Esophagus squamous epithelium (tissue), 5 donors: Measurements from ENCODE around the gene TMEM170A. TPM values are rescaled to one million over a fixed set of nuclear protein-coding genes. Genes with fewer than 3 reads are reported as not detected.

Source experiments
- DNase-seq: peaks from one replicate; lab custom pipeline; 2025; lab: John Stamatoyannopoulos, UW
- H3K27ac ChIP-seq, 4 donors: fragments of 200-600 bp; sonication (generic); one replicate each; pipeline ENCODE4 v1.5.1; 2016 to 2019; ENCODE audit warnings: mild to moderate bottlenecking in 1 of 4
- H3K27me3 ChIP-seq, 4 donors: fragments of 200-600 bp; sonication (generic); 1 replicate in 3 of 4; 2 replicates in 1 of 4; pipeline versions ENCODE4 v1.5.1 to v1.6.0; 2017 to 2021; ENCODE audit warnings: antibody characterized with exemption in 1 of 4
- H3K36me3 ChIP-seq, 3 donors: fragments of 200-600 bp; sonication (generic); one replicate each; pipeline ENCODE4 v1.5.1; 2016 to 2019
- H3K4me1 ChIP-seq, 3 donors: fragments of 200-600 bp; sonication (generic); one replicate each; pipeline ENCODE4 v1.5.1; 2017 to 2019
- H3K4me3 ChIP-seq, 4 donors: fragments of 200-600 bp; sonication (generic); 1 replicate in 3 of 4; 2 replicates in 1 of 4; pipeline ENCODE4 v1.5.1; 2016 to 2019; ENCODE audit warnings: mild to moderate bottlenecking in 2 of 4, moderate library complexity in 1 of 4
- H3K9me3 ChIP-seq, 3 donors: fragments of 200-600 bp; sonication (generic); one replicate each; pipeline ENCODE4 v1.5.1; 2016 to 2019
- POLR2A ChIP-seq, 4 donors: fragments of 450-650 bp; IDR thresholded peaks; one replicate each; pipeline ENCODE4 v1.6.1; 2017; ENCODE audit warnings: antibody characterized with exemption in 4 of 4, mild to moderate bottlenecking in 4 of 4, moderate library complexity in 3 of 4
- WGBS, 2 donors: methylation state at CpG; one replicate each; pipeline ENCODE4 v1.1.5; 2018; 5-methylcytosine and 5-hydroxymethylcytosine counted together
- intact Hi-C: fragments of 100-400 bp; cut with DNase I; formaldehyde crosslinking; loops from one replicate; pipeline ENCODE4 v1.15.0; 2022
- small RNA-seq, 4 donors: library from RNA; depleted of rRNA; stranded (forward); fragments of <200 nt; gene quantifications; one replicate each; pipeline ENCODE3, GENCODE V24; 2016
- total RNA-seq, 4 donors: library from RNA; depleted of rRNA; stranded (reverse); fragments of >200 nt; gene quantifications; one replicate each; pipeline ENCODE4 v1.1.0, GENCODE V29; 2016
- TF ChIP-seq, protein P1 (sequence below), 6 experiments: fragments of 450-650 bp in 4 of 6; fragments of 200-600 bp in 2 of 6; sonication (generic) in 2 of 6; IDR thresholded peaks; one replicate each; pipeline ENCODE4 v1.5.1; 2016 to 2019; ENCODE audit warnings: antibody characterized with exemption in 6 of 6, mild to moderate bottlenecking in 4 of 6, moderate library complexity in 4 of 6
- donor health status: DM: yes; HTN: yes; CAD: no.

Gene TMEM170A
- total RNA-seq, 4 donors from 2014 or later: 11.6 to 19.8 (median 14.6) TPM

DNA sequence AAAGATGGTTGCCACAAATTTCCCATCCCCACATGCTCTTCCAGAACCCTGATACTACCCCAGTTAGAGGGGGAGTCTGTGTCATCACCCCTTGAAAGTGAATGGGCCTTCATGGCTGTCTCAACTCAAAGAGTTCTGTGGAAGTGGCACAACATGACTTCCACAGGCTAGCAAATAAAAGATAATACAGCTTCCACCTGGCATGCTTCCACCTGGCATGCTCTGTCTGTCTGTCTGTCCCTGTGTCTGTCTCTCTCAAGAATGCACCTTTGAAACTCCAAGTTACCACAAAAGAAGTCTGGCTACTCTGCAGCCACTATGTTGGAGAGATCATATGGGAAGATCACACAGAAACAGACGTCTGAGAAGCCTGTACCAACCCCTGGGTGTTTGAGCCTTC is 66.2 kb downstream of the TMEM170A start:
- no peaks in the 10 kb centered on the region for H3K27me3 ChIP-seq
- no peak overlapping the region for H3K4me3 ChIP-seq
- TF ChIP-seq POLR2A (IDR thresholded peaks at IDR 0.05): no peak
- TF ChIP-seq, protein P1, sequence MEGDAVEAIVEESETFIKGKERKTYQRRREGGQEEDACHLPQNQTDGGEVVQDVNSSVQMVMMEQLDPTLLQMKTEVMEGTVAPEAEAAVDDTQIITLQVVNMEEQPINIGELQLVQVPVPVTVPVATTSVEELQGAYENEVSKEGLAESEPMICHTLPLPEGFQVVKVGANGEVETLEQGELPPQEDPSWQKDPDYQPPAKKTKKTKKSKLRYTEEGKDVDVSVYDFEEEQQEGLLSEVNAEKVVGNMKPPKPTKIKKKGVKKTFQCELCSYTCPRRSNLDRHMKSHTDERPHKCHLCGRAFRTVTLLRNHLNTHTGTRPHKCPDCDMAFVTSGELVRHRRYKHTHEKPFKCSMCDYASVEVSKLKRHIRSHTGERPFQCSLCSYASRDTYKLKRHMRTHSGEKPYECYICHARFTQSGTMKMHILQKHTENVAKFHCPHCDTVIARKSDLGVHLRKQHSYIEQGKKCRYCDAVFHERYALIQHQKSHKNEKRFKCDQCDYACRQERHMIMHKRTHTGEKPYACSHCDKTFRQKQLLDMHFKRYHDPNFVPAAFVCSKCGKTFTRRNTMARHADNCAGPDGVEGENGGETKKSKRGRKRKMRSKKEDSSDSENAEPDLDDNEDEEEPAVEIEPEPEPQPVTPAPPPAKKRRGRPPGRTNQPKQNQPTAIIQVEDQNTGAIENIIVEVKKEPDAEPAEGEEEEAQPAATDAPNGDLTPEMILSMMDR (IDR thresholded peaks at IDR 0.05): no peak
- peaks cover 0 to 21% (median 13%) of the 10 kb centered on the region in 3 donors for H3K4me1 ChIP-seq
- no peak for DNase-seq
- intact Hi-C loops: no loop called here
- peaks cover 0 to 28% (median 3%) of the 10 kb centered on the region in 3 donors for H3K36me3 ChIP-seq
- H3K27ac ChIP-seq: no peak overlapping the region
- WGBS, 2 donors: no CpG with 5 or more reads among the region's 1 CpG
- no peaks in the 10 kb centered on the region for H3K9me3 ChIP-seq

DNA sequence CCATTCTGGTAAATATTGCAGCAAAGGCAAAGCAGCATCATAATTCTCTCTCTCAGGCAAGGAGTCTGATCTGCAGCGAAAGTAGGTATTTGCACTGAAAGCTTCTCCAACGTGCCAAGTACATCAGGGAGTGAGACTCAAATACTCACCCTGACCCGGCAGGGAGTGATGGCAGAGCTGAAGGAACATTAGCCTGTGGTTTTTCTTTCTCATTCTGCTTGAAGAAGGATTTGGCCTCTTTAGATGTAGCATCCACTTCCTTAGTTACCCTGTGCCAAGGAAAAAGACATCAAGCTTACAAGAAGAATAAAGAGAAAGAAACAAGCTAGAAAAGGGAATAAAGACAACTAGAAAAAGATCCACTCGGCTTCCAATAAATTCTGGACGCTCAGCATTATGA is 69.5 kb downstream of the TMEM170A start:
- DNase-seq: no peak
- TF ChIP-seq POLR2A (IDR thresholded peaks at IDR 0.05): no peak
- TF ChIP-seq, protein P1 (IDR thresholded peaks at IDR 0.05): no peak
- Histone ChIP-seq H3K36me3 (peaks cover 3 to 59% (median 6%) of the 10 kb centered on the region in 3 donors), H3K9me3 (no peaks in the 10 kb centered on the region), H3K4me3 (no peak overlapping the region), H3K4me1 (peaks cover 0 to 9% (median 0%) of the 10 kb centered on the region in 3 donors), H3K27ac (no peak overlapping the region), H3K27me3 (no peaks in the 10 kb centered on the region)
- 72 to 94% methylated on average over 5 of the region's 5 CpGs for WGBS, 2 donors
- intact Hi-C loops: no loop called here

Small RNA genes within 50 kb of the gene (small RNA-seq; reads per million reads assigned to genes)
- 0 reads per million in 4 donors for gene RF00598

Other genes with a start within 250 kb of the TMEM170A start
- gene CTRB1, start 245.7 kb downstream of the TMEM170A start, total RNA-seq: not detected
- gene BCAR1, start 213.1 kb downstream of the TMEM170A start, total RNA-seq: 10 to 100 TPM; 26.8 to 51.9 (median 32.1) TPM
- gene CFDP1, start 31.2 kb downstream of the TMEM170A start, total RNA-seq: 10 to 100 TPM; 32.8 to 55.8 (median 45.7) TPM
- gene CHST6, start 30.8 kb upstream of the TMEM170A start, total RNA-seq: 1 to 10 TPM in 3 of 4 donors, under 1 TPM in 1; 0.97 to 6.9 (median 4.2) TPM
- under 1 TPM in 1 of 4 donors, not detected in 3; 0.19 TPM for gene CHST5, start 71.4 kb upstream of the TMEM170A start, total RNA-seq
- gene TMEM231, start 91.6 kb upstream of the TMEM170A start, total RNA-seq: 1 to 10 TPM; 1.2 to 4.2 (median 1.9) TPM
- gene GABARAPL2, start 101.7 kb upstream of the TMEM170A start, total RNA-seq: 10 to 100 TPM; 47.4 to 75.0 (median 65.2) TPM
- gene ADAT1, start 158.6 kb upstream of the TMEM170A start, total RNA-seq: 10 to 100 TPM; 17.9 to 35.2 (median 25.3) TPM
- 100 to 1,000 TPM in 3 of 4 donors, 10 to 100 TPM in 1; 85.7 to 130 (median 123) TPM for gene KARS1, start 183.0 kb upstream of the TMEM170A start, total RNA-seq
- 10 to 100 TPM; 32.8 to 42.3 (median 36.3) TPM for gene TERF2IP, start 183.1 kb upstream of the TMEM170A start, total RNA-seq
- gene CPHXL2, start 212.3 kb upstream of the TMEM170A start, total RNA-seq: not detected
- gene DUXB, start 236.8 kb upstream of the TMEM170A start, total RNA-seq: not detected